SU-DHL-6 (cell line): ENCODE data around the gene KCTD8.

Experiments used
- EZH2phosphoT487 ChIP-seq: fragments of 200-600 bp; sonication (generic), shearing (Covaris generic); conservative IDR thresholded peaks from 2 replicates; pipeline ENCODE4 v1.6.1; 2018; ENCODE audit warnings: mild to moderate bottlenecking, antibody characterized with exemption, low read length, moderate library complexity, mixed read lengths
- TF ChIP-seq, protein P1 (sequence below): fragments of 200-600 bp; sonication (generic); IDR thresholded peaks from one replicate; pipeline ENCODE4 v1.5.1; 2017; ENCODE audit warnings: antibody characterized with exemption, mild to moderate bottlenecking, low read length, moderate library complexity; ENCODE audit not compliant: insufficient read depth, poor library complexity, severe bottlenecking

DNA sequence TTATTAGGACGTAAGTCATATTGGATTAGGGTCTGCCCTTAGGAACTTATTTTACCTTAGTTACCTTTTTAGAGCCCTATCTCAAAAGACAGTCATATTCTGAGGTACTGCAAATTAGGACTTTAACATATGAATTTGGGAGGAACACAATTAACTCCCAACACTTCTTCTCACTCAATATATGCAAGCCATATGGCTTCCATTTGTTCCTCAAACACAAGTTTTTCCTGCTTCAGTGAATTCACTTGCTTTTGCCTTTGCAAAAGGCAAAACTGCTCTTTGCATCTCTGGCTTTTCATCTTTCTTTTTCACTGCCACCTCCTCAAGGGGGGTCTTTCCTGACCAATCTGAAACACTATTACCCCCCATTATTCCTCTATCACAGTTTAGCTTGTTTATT lies 220.3 kb downstream of the KCTD8 start:
- TF ChIP-seq, protein P1, sequence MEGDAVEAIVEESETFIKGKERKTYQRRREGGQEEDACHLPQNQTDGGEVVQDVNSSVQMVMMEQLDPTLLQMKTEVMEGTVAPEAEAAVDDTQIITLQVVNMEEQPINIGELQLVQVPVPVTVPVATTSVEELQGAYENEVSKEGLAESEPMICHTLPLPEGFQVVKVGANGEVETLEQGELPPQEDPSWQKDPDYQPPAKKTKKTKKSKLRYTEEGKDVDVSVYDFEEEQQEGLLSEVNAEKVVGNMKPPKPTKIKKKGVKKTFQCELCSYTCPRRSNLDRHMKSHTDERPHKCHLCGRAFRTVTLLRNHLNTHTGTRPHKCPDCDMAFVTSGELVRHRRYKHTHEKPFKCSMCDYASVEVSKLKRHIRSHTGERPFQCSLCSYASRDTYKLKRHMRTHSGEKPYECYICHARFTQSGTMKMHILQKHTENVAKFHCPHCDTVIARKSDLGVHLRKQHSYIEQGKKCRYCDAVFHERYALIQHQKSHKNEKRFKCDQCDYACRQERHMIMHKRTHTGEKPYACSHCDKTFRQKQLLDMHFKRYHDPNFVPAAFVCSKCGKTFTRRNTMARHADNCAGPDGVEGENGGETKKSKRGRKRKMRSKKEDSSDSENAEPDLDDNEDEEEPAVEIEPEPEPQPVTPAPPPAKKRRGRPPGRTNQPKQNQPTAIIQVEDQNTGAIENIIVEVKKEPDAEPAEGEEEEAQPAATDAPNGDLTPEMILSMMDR = no peak
- no peak for TF ChIP-seq EZH2phosphoT487
